Heart right ventricle (tissue), 16 donors: ENCODE data around the gene R3HDM2. TPM values are rescaled to one million over a fixed set of nuclear protein-coding genes. Genes with fewer than 3 reads are reported as not detected.

Source experiments
- ATAC-seq, 8 donors: fragments of 200-7000 bp; cut with Tn5 transposase; one replicate each; pipeline ENCODE4 v1.9.1; 2020; ENCODE audit warnings: mild to moderate bottlenecking in 8 of 8, moderate library complexity in 8 of 8, moderate number of reproducible peaks in 1 of 8
- DNase-seq, 2 donors: peaks; one replicate each; pipeline ENCODE4 v3.0.0-alpha.2; 2020
- H3K27ac ChIP-seq, 10 donors: fragments of 200-600 bp; sonication (generic) in 2 of 10; one replicate each; pipeline versions ENCODE4 v1.5.0 to v1.8.0; 2020 to 2022; ENCODE audit warnings: mild to moderate bottlenecking in 3 of 10
- H3K27me3 ChIP-seq, 7 donors: fragments of 200-600 bp; one replicate each; pipeline ENCODE4 v1.8.0; 2021 to 2022; ENCODE audit warnings: mild to moderate bottlenecking in 2 of 7
- H3K36me3 ChIP-seq, 9 donors: fragments of 200-600 bp; sonication (generic) in 1 of 9; one replicate each; pipeline versions ENCODE4 v1.5.0 to v1.8.0; 2020 to 2022; ENCODE audit warnings: mild to moderate bottlenecking in 2 of 9
- H3K4me1 ChIP-seq, 9 donors: fragments of 200-600 bp; sonication (generic) in 1 of 9; one replicate each; pipeline versions ENCODE4 v1.5.0 to v1.8.0; 2020 to 2022; ENCODE audit warnings: mild to moderate bottlenecking in 4 of 9
- H3K4me3 ChIP-seq, 10 donors: fragments of 200-600 bp; sonication (generic) in 2 of 10; one replicate each; pipeline versions ENCODE4 v1.5.0 to v1.8.0; 2020 to 2022; ENCODE audit warnings: mild to moderate bottlenecking in 7 of 10, moderate library complexity in 2 of 10
- H3K9me3 ChIP-seq, 11 donors: fragments of 200-600 bp in 10 of 11; sonication (generic) in 2 of 11; one replicate each; pipeline versions ENCODE4 v1.5.0 to v1.8.0; 2013 to 2022; ENCODE audit warnings: mild to moderate bottlenecking in 2 of 11, control low read depth in 1 of 11, moderate library complexity in 1 of 11
- WGBS, 2 donors: extraction: QIAGEN DNeasy Blood & Tissue Kit; methylation state at CpG; one replicate each; pipeline ENCODE4 v1.1.7; 2013; ENCODE audit warnings: inconsistent platforms in 1 of 2; 5-methylcytosine and 5-hydroxymethylcytosine counted together
- intact Hi-C, 10 donors: fragments of 100-400 bp; cut with DNase I; formaldehyde crosslinking; loops; one replicate each; pipeline versions ENCODE4 v1.11.1 to v1.14.2; 2022
- long read RNA-seq, 3 donors: library from polyadenylated mRNA; unstranded; transcript quantifications; one replicate each; pipeline ENCODE4 v2.0.0, GENCODE V29; 2020 to 2021
- polyA plus RNA-seq, 2 donors: library from polyadenylated mRNA; stranded (reverse); fragments of 200-250 nt; gene quantifications; one replicate each; pipeline ENCODE4 v1.2.3, GENCODE V29; 2013
- total RNA-seq, 10 donors: library from RNA; stranded (reverse); fragmentation: NEBNext Ultra II Directional in 3 of 10; extraction: Animal tissue kit (Norgen Biotek cat#: 25700) in 3 of 10; gene quantifications; one replicate each; pipeline versions ENCODE4 v1.2.1 to v1.2.4, GENCODE V29; 2021 to 2023
- TF ChIP-seq, protein P1 (sequence below), 9 donors: fragments of 200-600 bp; sonication (generic) in 2 of 9; IDR thresholded peaks; one replicate each; pipeline versions ENCODE4 v1.5.0 to v1.8.0; 2021 to 2022; ENCODE audit warnings: antibody characterized with exemption in 9 of 9, mild to moderate bottlenecking in 5 of 9, moderate library complexity in 1 of 9
- donor health status: Arrhythmogenic right ventricular cardiomyopathy.
- donor health status: ischemic (EF 13 %, LVEDD 7.1; RV severe dilation, severe dysfunction).
- donor health status: healthy with polysubstance abuse.
- donor health status: DM: no; HTN: yes; CAD: no.
- donor health status: DM: no; HTN: no; CAD: no.
- donor health status: ischemic (EF 25% LVEDD 6.9; RV normal size, moderate dysfunction).
- donor health status: ischemic (EF 25% LVEDD 5.7; RV mildly dilated, moderate dysfunction).
- donor health status: healthy.
- donor health status: DM: yes; HTN: yes; CAD: no.
- donor health status: Ischemic cardiomyopathy.
- donor health status: ischemic (EF 35%, LVEDD 5.7; RV mildly dilated, moderate dysfunction).
- donor health status: nonischemic (EF 11% LVEDD 7.7; RV severe dilation, severe dysfunction).
- donor health status: DM: yes; HTN: yes; CAD: no.
- donor health status: PGD.
- donor health status: ischemic (EF 29% LVEDD 5.4; RV normal size, mild dysfunction).
- donor health status: nonischemic (EF 23%, LVEDD 6.1; RV moderate dilation, normal function).

Gene R3HDM2
- total RNA-seq (100 to 1,000 TPM in 1 of 10 donors, 10 to 100 TPM in 9; 43.7 to 107 (median 82.9) TPM), polyA plus RNA-seq (10 to 100 TPM; 15.5 to 17.6 TPM)
- long read RNA-seq, donor 1, full-length matches to known transcripts = 2 of 18 reads
- long read RNA-seq, donor 1, partial matches to known transcripts = 14 of 18 reads
- long read RNA-seq, donor 1, other reads (novel, unspliced or antisense) = 2 of 18 reads
- long read RNA-seq, donor 2, full-length matches to known transcripts = 1 of 22 reads
- long read RNA-seq, donor 2, partial matches to known transcripts = 14 of 22 reads
- long read RNA-seq, donor 2, other reads (novel, unspliced or antisense) = 7 of 22 reads
- long read RNA-seq, donor 3, full-length matches to known transcripts = 5 of 35 reads
- long read RNA-seq, donor 3, partial matches to known transcripts = 19 of 35 reads
- long read RNA-seq, donor 3, other reads (novel, unspliced or antisense) = 11 of 35 reads

DNA sequence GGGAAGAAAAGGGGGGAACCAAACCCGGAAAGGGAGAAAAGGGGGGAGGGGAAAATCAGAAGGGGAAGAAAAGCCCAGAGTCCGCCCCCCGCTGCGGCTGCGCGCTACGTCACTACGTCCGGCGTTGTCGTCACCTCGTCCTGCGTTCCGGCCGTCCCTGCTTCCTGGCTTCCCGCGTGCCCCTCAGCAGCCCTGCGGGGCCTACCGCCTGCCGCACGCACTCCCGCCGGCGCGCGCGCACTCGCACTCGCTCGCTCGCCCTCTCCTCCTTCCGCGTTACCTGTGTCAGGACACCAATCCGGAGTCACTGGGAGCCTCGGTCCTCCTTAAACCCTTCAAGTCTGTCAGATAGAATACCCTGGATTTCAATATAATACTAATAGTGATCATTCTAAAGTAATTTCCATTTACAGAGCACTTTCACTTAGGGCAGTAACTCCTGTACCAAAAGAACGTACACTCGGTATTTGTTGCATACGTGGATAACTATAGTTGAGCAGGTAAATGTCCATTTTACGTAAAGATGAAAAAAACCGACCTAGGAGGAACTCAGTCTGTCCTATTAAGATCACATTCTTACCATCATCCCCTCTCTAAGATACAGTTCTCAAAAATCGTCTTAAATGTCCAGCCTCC lies at the start of gene R3HDM2:
R3HDM2 (minus strand) TSS at position 113 of the 636 bp plus-strand sequence. CDS start 120,615 bp downstream, outside the sequence.
- Histone ChIP-seq H3K9me3 (no peaks in the 10 kb centered on the region), H3K4me1 (peaks cover 0 to 24% (median 15%) of the 10 kb centered on the region in 9 donors), H3K4me3 (peak within 1 kb of the TSS; percentile 42 to 80 (median 66)), H3K27ac (peak within 1 kb of the TSS; percentile 85 to 98 (median 94)), H3K36me3 (peaks cover 0 to under 1% (median 0%) of the 10 kb centered on the region in 9 donors), H3K27me3 (no peaks in the 10 kb centered on the region)
- ATAC-seq = peak; percentile 96 to 99 (median 98)
- intact Hi-C loops = loop anchor here in 2 of 10 donors (2.0 kb wide), 1 partner anchor 22 kb away; no protein-coding TSS in a partner anchor
- peak; percentile 96 for DNase-seq
- TF ChIP-seq, protein P1, sequence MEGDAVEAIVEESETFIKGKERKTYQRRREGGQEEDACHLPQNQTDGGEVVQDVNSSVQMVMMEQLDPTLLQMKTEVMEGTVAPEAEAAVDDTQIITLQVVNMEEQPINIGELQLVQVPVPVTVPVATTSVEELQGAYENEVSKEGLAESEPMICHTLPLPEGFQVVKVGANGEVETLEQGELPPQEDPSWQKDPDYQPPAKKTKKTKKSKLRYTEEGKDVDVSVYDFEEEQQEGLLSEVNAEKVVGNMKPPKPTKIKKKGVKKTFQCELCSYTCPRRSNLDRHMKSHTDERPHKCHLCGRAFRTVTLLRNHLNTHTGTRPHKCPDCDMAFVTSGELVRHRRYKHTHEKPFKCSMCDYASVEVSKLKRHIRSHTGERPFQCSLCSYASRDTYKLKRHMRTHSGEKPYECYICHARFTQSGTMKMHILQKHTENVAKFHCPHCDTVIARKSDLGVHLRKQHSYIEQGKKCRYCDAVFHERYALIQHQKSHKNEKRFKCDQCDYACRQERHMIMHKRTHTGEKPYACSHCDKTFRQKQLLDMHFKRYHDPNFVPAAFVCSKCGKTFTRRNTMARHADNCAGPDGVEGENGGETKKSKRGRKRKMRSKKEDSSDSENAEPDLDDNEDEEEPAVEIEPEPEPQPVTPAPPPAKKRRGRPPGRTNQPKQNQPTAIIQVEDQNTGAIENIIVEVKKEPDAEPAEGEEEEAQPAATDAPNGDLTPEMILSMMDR (IDR thresholded peaks at IDR 0.05) = no peak
- 3% methylated on average over 35 to 41 of the region's 41 CpGs for WGBS, 2 donors

DNA sequence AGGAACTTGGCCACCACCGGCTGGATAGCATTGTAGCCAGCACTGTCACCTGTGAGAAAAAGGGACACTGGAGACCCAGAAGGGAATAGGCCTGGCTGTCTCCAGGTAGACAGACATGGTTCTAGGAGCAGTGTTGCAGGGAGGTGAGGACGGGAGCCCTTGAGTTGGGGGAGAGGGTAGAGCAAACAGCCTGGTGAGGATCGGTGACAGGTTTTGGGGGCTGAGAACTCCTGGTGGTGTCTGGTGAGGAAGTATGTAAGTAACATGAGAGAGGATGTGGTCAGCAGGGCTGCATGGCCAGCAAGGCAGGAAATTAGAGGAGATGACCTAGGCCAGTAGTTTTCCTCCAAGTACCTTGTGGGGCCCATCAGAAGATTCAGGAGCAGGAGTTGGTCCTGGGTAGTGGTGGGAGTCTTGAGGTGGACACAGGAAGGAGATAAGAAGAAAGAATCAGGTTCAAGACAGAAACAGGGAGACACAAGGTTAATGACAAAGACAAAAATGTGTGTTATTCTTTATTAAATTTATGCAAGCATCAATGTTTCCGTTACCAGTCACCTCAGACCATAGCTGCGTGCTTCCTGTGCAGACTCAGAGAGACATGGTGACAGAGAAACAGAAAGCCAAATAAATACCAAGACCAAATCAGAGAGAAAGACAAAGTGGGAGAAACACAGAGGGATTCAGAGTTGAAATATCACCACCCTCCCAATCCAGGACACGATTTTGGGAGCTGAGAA lies 48.7 kb upstream of the R3HDM2 start, which contains the start of gene ARHGAP9:
ARHGAP9 (minus strand) TSS at position 491 of the 740 bp plus-strand sequence; CDS start at position 31, 460 bp downstream.
- H3K36me3 ChIP-seq = peaks cover 0 to 10% (median 0%) of the 10 kb centered on the region in 9 donors
- H3K27me3 ChIP-seq = peaks cover 9 to 58% (median 34%) of the 10 kb centered on the region in 7 donors
- peak within 1 kb of the TSS in 1 of 10 donors; percentile 68 for H3K4me3 ChIP-seq
- WGBS, 2 donors = 67 to 71% methylated on average over 6 of the region's 6 CpGs
- H3K27ac ChIP-seq = peak within 1 kb of the TSS in 6 of 10 donors; percentile 12 to 95 (median 42)
- no peak for DNase-seq
- peak in 1 of 8 donors; percentile 4 for ATAC-seq
- TF ChIP-seq, protein P1 (IDR thresholded peaks at IDR 0.05) = no peak
- peaks cover 0 to 57% (median 16%) of the 10 kb centered on the region in 9 donors for H3K4me1 ChIP-seq
- intact Hi-C loops = no loop called here
- no peaks in the 10 kb centered on the region for H3K9me3 ChIP-seq

DNA sequence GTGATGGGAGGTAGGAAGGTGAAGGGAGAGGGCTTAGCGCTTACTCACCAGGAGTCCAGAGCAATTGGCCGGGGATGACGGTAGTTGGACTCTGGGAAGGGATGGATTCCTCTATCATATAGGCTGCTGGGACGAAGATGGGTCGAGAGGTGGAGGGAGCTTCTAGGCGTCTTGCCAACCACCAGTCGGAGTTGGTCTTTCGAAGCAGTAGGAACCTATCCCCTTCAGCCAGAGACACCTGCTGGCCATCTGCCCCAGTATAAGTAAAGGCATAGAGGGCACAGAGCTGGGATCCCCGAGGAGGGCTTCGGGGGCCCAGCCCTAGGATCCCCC lies 48.2 kb upstream of the R3HDM2 start:
- H3K4me1 ChIP-seq = peaks cover 0 to 62% (median 16%) of the 10 kb centered on the region in 9 donors
- H3K27me3 ChIP-seq = peaks cover 9 to 63% (median 39%) of the 10 kb centered on the region in 7 donors
- ATAC-seq (no peak), DNase-seq (no peak)
- intact Hi-C loops = no loop called here
- TF ChIP-seq, protein P1 (IDR thresholded peaks at IDR 0.05) = no peak
- peaks cover 0 to 15% (median 0%) of the 10 kb centered on the region in 9 donors for H3K36me3 ChIP-seq
- H3K4me3 ChIP-seq = peak overlapping the region in 1 of 10 donors; percentile 68
- peak overlapping the region in 5 of 10 donors; percentile 12 to 95 (median 50) for H3K27ac ChIP-seq
- WGBS, 2 donors = 86 to 89% methylated on average over 10 of the region's 10 CpGs
- H3K9me3 ChIP-seq = no peaks in the 10 kb centered on the region
